ENCODE results near the gene JKAMP. TPM values are rescaled to one million over a fixed set of nuclear protein-coding genes. Genes with fewer than 3 reads are reported as not detected.

The JKAMP gene
- total and polyA plus RNA-seq, 2 of the 8 experiments (the other 6 are each of a cell fraction or from before 2014, with no cell fraction given), result 34.9 to 182 TPM

GRCh38 chr14:59435987-59436386 lies 48.3 kb upstream of the JKAMP start:
- Histone ChIP-seq H3K23ac (ENCODE audit: insufficient read length) (no peak overlapping the region), H3K27me3 (replicated peaks in 1 of 4; ENCODE audit: control insufficient read depth in 3 of 4, extremely low read depth in 1 of 4, insufficient read depth in 3 of 4, low read length in 3 of 4) (no peaks in the 10 kb centered on the region), H3K56ac (replicated peaks; ENCODE audit: insufficient read length, low read depth, low read length) (no peak overlapping the region), H3K14ac (ENCODE audit: insufficient read length) (no peak overlapping the region), H3K9ac (replicated peaks in 1 of 4; ENCODE audit: extremely low read depth in 1 of 4, low read depth in 3 of 4, low read length in 3 of 4) (no peak overlapping the region), H3K36me3 (ENCODE audit: control insufficient read depth in 2 of 4, insufficient read depth in 4 of 4, low read length in 3 of 4) (no peaks in the 10 kb centered on the region), H4K8ac (ENCODE audit: extremely low read depth, insufficient read depth, low read length) (no peak overlapping the region), H3K23me2 (ENCODE audit: low read depth, low read length) (no peaks in the 10 kb centered on the region), H3K9me3 (ENCODE audit: insufficient read depth in 2 of 2, low read depth in 1 of 2, low read length in 1 of 2) (no peaks in the 10 kb centered on the region), H3K79me1 (ENCODE audit: low read depth, low read length) (no peaks in the 10 kb centered on the region), H2BK12ac (ENCODE audit: low read depth, low read length) (no peak overlapping the region), H2BK20ac (ENCODE audit: low read length) (no peak overlapping the region), H2BK120ac (replicated peaks; ENCODE audit: low read depth, low read length) (no peak overlapping the region), H2BK5ac (ENCODE audit: low read depth, low read length) (no peak overlapping the region), H3K79me2 (ENCODE audit: control insufficient read depth in 1 of 2, insufficient read depth in 2 of 2, low read length in 2 of 2) (no peaks in the 10 kb centered on the region), H2BK15ac (ENCODE audit: low read length) (no peak overlapping the region), H4K5ac (ENCODE audit: insufficient read length, low read depth, low read length) (no peak overlapping the region), H3K4ac (replicated peaks; ENCODE audit: insufficient read length, low read depth, low read length) (no peak overlapping the region), H3K18ac (ENCODE audit: extremely low read depth, low read length) (no peak overlapping the region), H3K4me2 (ENCODE audit: insufficient read depth in 1 of 2, low read depth in 2 of 2, low read length in 2 of 2) (no peak overlapping the region), H2AFZ (ENCODE audit: low read length) (no peak overlapping the region), H4K91ac (replicated peaks; ENCODE audit: insufficient read length, low read length) (no peak overlapping the region), H3K4me1 (replicated peaks in 1 of 4; ENCODE audit: control insufficient read depth in 3 of 4, insufficient read depth in 4 of 4, low read length in 3 of 4) (no peaks in the 10 kb centered on the region), H3K4me3 (ENCODE audit: extremely low read depth in 1 of 4, insufficient read depth in 2 of 4, low read depth in 3 of 4, low read length in 4 of 4) (no peak overlapping the region), H3K27ac (ENCODE audit: low read depth, low read length) (no peak overlapping the region), H2AK5ac (ENCODE audit: low read depth, low read length) (no peak overlapping the region), H4K20me1 (replicated peaks in 1 of 2; ENCODE audit: control insufficient read depth in 1 of 2, insufficient read depth in 2 of 2, low read length in 2 of 2) (no peaks in the 10 kb centered on the region)
- 88% methylated on average over 1 of the region's 1 CpG; no CpG with 5 or more reads in 1 of the 2 experiments for WGBS, 2 experiments (ENCODE audit: extremely low coverage in 1 of 2, insufficient coverage in 1 of 2, insufficient read length in 1 of 2, insufficient replicate concordance in 2 of 2, low coverage in 1 of 2, low lambda C conversion rate in 2 of 2, missing lambda C conversion rate in 1 of 2)
- POLR2A ChIA-PET (ENCODE audit: partially characterized antibody), result no interaction called here
- DNase-seq (ENCODE audit: low read depth in 1 of 2, low spot score in 2 of 2) (no peak), FAIRE-seq (no peak)
- CTCF ChIA-PET (ENCODE audit: partially characterized antibody), result interaction anchor here (0.8 to 2.0 kb wide), 6 partner anchors 8 to 310 kb away, joined by 3 to 9 read pairs (median 4); no protein-coding TSS in a partner anchor
- TF ChIP-seq BACH1 (IDR thresholded peaks at IDR 0.05; ENCODE audit: low read length), result no peak
- no peak for TF ChIP-seq TAF1 (IDR thresholded peaks at IDR 0.05; ENCODE audit: low read depth, low read length)
- TF ChIP-seq SP4 (IDR thresholded peaks at IDR 0.05; ENCODE audit: low read length), result no peak
- TF ChIP-seq KDM5A (IDR thresholded peaks at IDR 0.05; ENCODE audit: low read length), result no peak
- TF ChIP-seq RAD21 (IDR thresholded peaks at IDR 0.05 in 1 of 2, conservative IDR thresholded peaks at IDR 0.05 in 1 of 2; ENCODE audit: low read depth in 2 of 2, low read length in 2 of 2), result no peak
- no peak for TF ChIP-seq RFX5 (IDR thresholded peaks at IDR 0.05; ENCODE audit: borderline replicate concordance, low read depth, low read length)
- no peak for TF ChIP-seq CREB1 (IDR thresholded peaks at IDR 0.05)
- no peak for TF ChIP-seq POLR2AphosphoS5 (IDR thresholded peaks at IDR 0.05; ENCODE audit: low read depth, low read length)
- no peak for TF ChIP-seq KDM1A (IDR thresholded peaks at IDR 0.05; ENCODE audit: borderline replicate concordance, low read length)
- no peak for TF ChIP-seq ASH2L (IDR thresholded peaks at IDR 0.05; ENCODE audit: low read length)
- no peak for TF ChIP-seq JUND (IDR thresholded peaks at IDR 0.05; ENCODE audit: low read length)
- TF ChIP-seq ATF2 (IDR thresholded peaks at IDR 0.05; ENCODE audit: low read length), result no peak
- TF ChIP-seq SIX5 (IDR thresholded peaks at IDR 0.05; ENCODE audit: low read depth, low read length), result no peak

Data from H1 (cell line).